SK-N-SH (cell line): ENCODE data around the gene HS3ST5.

Experiments used
- ELF1 ChIP-seq: IDR thresholded peaks from 2 replicates; pipeline ENCODE4 v1.4.0; 2012
- EP300 ChIP-seq, 2 experiments: IDR thresholded peaks; 2 replicates each; pipeline versions ENCODE4 v1.4.0 to v1.6.1; 2012; ENCODE audit warnings: borderline replicate concordance in 1 of 2, low read depth in 1 of 2, low read length in 1 of 2
- NFIC ChIP-seq: IDR thresholded peaks from 2 replicates; pipeline ENCODE4 v1.4.0; 2012; ENCODE audit warnings: borderline replicate concordance
- RCOR1 ChIP-seq: fragments of 150-350 bp; IDR thresholded peaks from 2 replicates; pipeline ENCODE4 v1.6.1; 2017; ENCODE audit warnings: antibody characterized with exemption, low read length
- RFX5 ChIP-seq: IDR thresholded peaks from 2 replicates; pipeline ENCODE4 v1.6.1; 2012; ENCODE audit warnings: mild to moderate bottlenecking, improper control_type of control experiment, low read length
- SMC3 ChIP-seq: IDR thresholded peaks from 2 replicates; pipeline ENCODE4 v1.6.1; 2012; ENCODE audit warnings: low read depth, low read length, improper control_type of control experiment
- TAF1 ChIP-seq: IDR thresholded peaks from 2 replicates; pipeline ENCODE4 v1.6.1; 2012; ENCODE audit warnings: low read depth, mild to moderate bottlenecking, low read length, moderate library complexity, borderline replicate concordance
- TEAD4 ChIP-seq: IDR thresholded peaks from 2 replicates; pipeline ENCODE4 v1.4.0; 2012; ENCODE audit warnings: mild to moderate bottlenecking, borderline replicate concordance; ENCODE audit not compliant: insufficient read depth
- YY1 ChIP-seq: IDR thresholded peaks from 2 replicates; pipeline ENCODE4 v1.4.0; 2012; ENCODE audit warnings: low read depth, mild to moderate bottlenecking
- TF ChIP-seq, protein P1 (sequence below): fragments of 200-600 bp; sonication (generic); IDR thresholded peaks from 2 replicates; pipeline ENCODE4 v1.6.1; 2017; ENCODE audit warnings: antibody characterized with exemption, mild to moderate bottlenecking, moderate library complexity
- TF ChIP-seq, protein P2 (sequence below): IDR thresholded peaks from 2 replicates; pipeline ENCODE4 v1.4.0; 2012; ENCODE audit warnings: low read depth, borderline replicate concordance
- TF ChIP-seq, protein P3 (sequence below): fragments of 150-350 bp; IDR thresholded peaks from 2 replicates; pipeline ENCODE4 v1.6.1; 2017; ENCODE audit warnings: antibody characterized with exemption, low read length, low read depth, borderline replicate concordance

DNA sequence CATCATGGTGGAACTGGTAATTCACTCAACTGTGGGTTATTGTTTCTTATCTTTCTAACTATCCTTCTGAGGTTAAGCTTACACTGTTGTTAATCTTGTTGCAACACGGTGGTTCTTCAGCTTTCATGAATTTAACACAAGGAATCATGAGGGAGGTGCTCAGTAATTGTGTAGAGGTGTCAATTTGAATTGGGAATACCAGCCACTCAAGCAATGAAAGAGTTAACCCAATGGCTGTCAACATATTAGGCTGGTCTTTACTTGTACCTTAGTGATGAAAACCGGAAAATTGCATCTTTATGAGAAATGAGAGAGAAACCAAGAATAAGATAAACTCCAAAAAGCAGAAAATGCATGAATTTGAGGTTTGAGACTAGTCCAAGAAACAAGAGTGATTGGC is 95.7 kb downstream of the HS3ST5 start:
- TF ChIP-seq, protein P1, sequence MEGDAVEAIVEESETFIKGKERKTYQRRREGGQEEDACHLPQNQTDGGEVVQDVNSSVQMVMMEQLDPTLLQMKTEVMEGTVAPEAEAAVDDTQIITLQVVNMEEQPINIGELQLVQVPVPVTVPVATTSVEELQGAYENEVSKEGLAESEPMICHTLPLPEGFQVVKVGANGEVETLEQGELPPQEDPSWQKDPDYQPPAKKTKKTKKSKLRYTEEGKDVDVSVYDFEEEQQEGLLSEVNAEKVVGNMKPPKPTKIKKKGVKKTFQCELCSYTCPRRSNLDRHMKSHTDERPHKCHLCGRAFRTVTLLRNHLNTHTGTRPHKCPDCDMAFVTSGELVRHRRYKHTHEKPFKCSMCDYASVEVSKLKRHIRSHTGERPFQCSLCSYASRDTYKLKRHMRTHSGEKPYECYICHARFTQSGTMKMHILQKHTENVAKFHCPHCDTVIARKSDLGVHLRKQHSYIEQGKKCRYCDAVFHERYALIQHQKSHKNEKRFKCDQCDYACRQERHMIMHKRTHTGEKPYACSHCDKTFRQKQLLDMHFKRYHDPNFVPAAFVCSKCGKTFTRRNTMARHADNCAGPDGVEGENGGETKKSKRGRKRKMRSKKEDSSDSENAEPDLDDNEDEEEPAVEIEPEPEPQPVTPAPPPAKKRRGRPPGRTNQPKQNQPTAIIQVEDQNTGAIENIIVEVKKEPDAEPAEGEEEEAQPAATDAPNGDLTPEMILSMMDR, result no peak
- TF ChIP-seq EP300 (IDR thresholded peaks at IDR 0.05; ENCODE audit: borderline replicate concordance in 1 of 2, low read depth in 1 of 2, low read length in 1 of 2) (no peak), RCOR1 (no peak), YY1 (no peak), RFX5 (no peak), SMC3 (no peak), ELF1 (no peak), NFIC (no peak), TEAD4 (no peak), TAF1 (no peak)
- TF ChIP-seq, protein P2, sequence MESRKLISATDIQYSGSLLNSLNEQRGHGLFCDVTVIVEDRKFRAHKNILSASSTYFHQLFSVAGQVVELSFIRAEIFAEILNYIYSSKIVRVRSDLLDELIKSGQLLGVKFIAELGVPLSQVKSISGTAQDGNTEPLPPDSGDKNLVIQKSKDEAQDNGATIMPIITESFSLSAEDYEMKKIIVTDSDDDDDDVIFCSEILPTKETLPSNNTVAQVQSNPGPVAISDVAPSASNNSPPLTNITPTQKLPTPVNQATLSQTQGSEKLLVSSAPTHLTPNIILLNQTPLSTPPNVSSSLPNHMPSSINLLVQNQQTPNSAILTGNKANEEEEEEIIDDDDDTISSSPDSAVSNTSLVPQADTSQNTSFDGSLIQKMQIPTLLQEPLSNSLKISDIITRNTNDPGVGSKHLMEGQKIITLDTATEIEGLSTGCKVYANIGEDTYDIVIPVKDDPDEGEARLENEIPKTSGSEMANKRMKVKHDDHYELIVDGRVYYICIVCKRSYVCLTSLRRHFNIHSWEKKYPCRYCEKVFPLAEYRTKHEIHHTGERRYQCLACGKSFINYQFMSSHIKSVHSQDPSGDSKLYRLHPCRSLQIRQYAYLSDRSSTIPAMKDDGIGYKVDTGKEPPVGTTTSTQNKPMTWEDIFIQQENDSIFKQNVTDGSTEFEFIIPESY, result no peak
- TF ChIP-seq, protein P3, sequence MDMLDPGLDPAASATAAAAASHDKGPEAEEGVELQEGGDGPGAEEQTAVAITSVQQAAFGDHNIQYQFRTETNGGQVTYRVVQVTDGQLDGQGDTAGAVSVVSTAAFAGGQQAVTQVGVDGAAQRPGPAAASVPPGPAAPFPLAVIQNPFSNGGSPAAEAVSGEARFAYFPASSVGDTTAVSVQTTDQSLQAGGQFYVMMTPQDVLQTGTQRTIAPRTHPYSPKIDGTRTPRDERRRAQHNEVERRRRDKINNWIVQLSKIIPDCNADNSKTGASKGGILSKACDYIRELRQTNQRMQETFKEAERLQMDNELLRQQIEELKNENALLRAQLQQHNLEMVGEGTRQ, result no peak
